ENCODE measurements around the gene GP1BB.

DNA sequence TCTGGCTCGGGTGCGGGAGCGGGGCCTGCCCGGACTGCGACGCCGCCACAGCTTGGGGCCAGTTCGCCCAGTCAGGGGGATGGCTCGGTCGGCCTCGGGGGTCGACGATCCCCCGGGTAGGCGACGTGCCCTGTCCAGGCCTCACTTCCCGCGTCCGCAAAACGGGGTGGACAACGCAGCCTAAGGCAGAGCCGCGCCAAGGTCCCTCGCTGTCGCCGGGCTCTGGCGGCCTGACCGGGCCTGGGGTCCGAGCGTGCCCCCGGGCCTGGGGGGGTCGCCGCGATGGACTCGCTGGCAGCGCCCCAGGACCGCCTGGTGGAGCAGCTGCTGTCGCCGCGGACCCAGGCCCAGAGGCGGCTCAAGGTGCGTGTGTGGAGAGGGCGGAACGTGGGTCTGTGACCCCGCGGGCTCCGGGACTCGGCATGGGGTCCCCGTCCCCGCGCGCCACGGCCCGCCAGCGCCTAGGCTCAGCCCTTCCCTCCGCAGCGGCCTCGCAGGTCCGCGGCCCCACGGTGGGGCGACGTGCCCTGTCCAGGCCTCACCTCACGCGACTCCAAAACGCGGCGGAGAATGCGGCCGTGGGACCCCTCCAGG, 4.8 kb upstream of the GP1BB start:
- TF ChIP-seq, protein P1, sequence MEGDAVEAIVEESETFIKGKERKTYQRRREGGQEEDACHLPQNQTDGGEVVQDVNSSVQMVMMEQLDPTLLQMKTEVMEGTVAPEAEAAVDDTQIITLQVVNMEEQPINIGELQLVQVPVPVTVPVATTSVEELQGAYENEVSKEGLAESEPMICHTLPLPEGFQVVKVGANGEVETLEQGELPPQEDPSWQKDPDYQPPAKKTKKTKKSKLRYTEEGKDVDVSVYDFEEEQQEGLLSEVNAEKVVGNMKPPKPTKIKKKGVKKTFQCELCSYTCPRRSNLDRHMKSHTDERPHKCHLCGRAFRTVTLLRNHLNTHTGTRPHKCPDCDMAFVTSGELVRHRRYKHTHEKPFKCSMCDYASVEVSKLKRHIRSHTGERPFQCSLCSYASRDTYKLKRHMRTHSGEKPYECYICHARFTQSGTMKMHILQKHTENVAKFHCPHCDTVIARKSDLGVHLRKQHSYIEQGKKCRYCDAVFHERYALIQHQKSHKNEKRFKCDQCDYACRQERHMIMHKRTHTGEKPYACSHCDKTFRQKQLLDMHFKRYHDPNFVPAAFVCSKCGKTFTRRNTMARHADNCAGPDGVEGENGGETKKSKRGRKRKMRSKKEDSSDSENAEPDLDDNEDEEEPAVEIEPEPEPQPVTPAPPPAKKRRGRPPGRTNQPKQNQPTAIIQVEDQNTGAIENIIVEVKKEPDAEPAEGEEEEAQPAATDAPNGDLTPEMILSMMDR (IDR thresholded peaks at IDR 0.05) = no peak
- TF ChIP-seq POLR2A (IDR thresholded peaks at IDR 0.05) = no peak
